Nephron (organoid): ENCODE data around the gene AGK.

Experiments
- H3K27ac Mint-ChIP-seq, 3 experiments: 2 replicates each; pipeline ENCODE4 v1.8.0; 2020; ENCODE audit warnings: mixed read lengths in 3 of 3, mild to moderate bottlenecking in 2 of 3, moderate library complexity in 1 of 3
- H3K27me3 Mint-ChIP-seq: 2 replicates; pipeline ENCODE4 v1.8.0; 2021; ENCODE audit warnings: low read depth, mild to moderate bottlenecking, moderate library complexity, mixed read lengths
- H3K36me3 Mint-ChIP-seq: 2 replicates; pipeline ENCODE4 v1.8.0; 2020; ENCODE audit warnings: low read depth, mixed read lengths
- H3K4me1 Mint-ChIP-seq: 2 replicates; pipeline ENCODE4 v1.8.0; 2020; ENCODE audit warnings: mixed read lengths
- H3K4me3 Mint-ChIP-seq, 3 experiments: 2 replicates each; pipeline ENCODE4 v1.8.0; 2020; ENCODE audit warnings: mild to moderate bottlenecking in 3 of 3, mixed read lengths in 3 of 3, moderate library complexity in 2 of 3
- H3K9me3 Mint-ChIP-seq: 2 replicates; pipeline ENCODE4 v1.8.0; 2020; ENCODE audit warnings: mixed read lengths
- TF ChIP-seq, protein P1 (sequence below), 3 experiments: fragments of 200-600 bp; sonication (generic); IDR thresholded peaks; one replicate each; pipeline ENCODE4 v1.5.0; 2021; ENCODE audit warnings: antibody characterized with exemption in 3 of 3; ENCODE audit not compliant: unreplicated experiment in 3 of 3

Gene AGK

DNA sequence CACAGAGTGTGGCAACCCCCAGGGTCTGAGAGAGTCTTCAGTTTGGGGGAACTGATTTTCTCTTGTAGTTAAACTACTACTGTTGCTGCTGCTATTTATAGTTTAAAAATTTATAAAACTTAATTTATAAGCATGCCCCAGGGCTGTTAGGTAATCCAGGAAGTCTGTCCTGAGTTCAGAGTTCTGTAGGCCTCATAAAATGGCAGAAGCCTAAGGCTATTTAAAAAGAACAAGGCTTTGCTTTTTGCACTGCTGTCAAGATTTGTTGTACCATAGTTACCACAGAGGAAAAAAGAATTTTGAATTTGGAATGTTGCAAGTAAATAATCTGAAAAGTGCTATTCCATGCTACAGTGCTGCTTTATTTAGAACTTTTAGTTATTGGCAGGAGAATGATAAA is 66.1 kb downstream of the AGK start:
- Mint-ChIP-seq H3K27me3 (no peaks in the 10 kb centered on the region), H3K27ac (no peak overlapping the region), H3K4me3 (no peak overlapping the region), H3K4me1 (no peaks in the 10 kb centered on the region), H3K36me3 (peaks cover 34% of the 10 kb centered on the region), H3K9me3 (no peaks in the 10 kb centered on the region)
- TF ChIP-seq, protein P1, sequence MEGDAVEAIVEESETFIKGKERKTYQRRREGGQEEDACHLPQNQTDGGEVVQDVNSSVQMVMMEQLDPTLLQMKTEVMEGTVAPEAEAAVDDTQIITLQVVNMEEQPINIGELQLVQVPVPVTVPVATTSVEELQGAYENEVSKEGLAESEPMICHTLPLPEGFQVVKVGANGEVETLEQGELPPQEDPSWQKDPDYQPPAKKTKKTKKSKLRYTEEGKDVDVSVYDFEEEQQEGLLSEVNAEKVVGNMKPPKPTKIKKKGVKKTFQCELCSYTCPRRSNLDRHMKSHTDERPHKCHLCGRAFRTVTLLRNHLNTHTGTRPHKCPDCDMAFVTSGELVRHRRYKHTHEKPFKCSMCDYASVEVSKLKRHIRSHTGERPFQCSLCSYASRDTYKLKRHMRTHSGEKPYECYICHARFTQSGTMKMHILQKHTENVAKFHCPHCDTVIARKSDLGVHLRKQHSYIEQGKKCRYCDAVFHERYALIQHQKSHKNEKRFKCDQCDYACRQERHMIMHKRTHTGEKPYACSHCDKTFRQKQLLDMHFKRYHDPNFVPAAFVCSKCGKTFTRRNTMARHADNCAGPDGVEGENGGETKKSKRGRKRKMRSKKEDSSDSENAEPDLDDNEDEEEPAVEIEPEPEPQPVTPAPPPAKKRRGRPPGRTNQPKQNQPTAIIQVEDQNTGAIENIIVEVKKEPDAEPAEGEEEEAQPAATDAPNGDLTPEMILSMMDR (IDR thresholded peaks at IDR 0.05; ENCODE audit: unreplicated experiment in 3 of 3): no peak

DNA sequence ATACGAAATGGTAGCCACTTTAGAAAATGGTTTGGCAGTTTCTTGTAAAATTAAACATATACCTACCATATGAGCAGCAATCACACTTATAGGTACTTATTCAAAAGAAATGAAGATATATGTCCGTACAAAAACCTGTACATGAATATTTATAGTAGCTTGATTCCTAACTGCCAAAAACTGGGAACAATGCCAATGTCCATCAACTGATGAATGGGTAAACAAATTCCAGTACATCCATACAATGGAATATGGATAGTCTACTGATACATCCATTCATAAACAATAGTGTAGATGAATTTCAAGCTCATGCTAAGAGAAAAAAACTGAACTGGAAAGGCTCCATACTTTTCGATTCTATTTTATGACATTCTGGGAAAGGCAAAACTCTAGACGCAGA is 68.5 kb downstream of the AGK start:
- Mint-ChIP-seq H3K36me3 (peaks cover 51% of the 10 kb centered on the region), H3K9me3 (peaks cover 5% of the 10 kb centered on the region), H3K27ac (no peak overlapping the region), H3K4me3 (no peak overlapping the region), H3K27me3 (no peaks in the 10 kb centered on the region), H3K4me1 (no peaks in the 10 kb centered on the region)
- TF ChIP-seq, protein P1 (IDR thresholded peaks at IDR 0.05; ENCODE audit: unreplicated experiment in 3 of 3): no peak

DNA sequence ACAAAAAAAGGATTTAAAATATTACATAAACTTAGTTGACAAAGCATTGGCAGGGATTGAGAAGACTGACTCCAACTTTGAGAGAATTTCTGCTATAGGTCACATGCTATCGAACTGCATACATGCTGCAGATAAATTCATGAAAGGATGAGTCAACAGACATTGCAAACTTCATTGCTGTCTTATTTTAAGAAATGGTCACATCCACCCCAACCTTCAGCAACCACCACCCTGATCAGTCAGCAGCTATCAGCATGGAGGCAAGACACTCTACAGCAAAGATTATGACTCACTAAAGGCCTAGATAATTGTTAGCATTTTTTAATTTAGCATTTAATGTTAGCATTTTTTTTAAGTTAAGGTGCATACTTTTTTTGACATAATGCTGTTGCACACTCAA is 73.6 kb downstream of the AGK start:
- TF ChIP-seq, protein P1 (IDR thresholded peaks at IDR 0.05; ENCODE audit: unreplicated experiment in 3 of 3): no peak
- H3K9me3 Mint-ChIP-seq: peaks cover 5% of the 10 kb centered on the region
- H3K4me3 Mint-ChIP-seq: no peak overlapping the region
- H3K27me3 Mint-ChIP-seq: no peaks in the 10 kb centered on the region
- H3K36me3 Mint-ChIP-seq: peaks cover 55% of the 10 kb centered on the region
- no peaks in the 10 kb centered on the region for H3K4me1 Mint-ChIP-seq
- H3K27ac Mint-ChIP-seq: no peak overlapping the region

DNA sequence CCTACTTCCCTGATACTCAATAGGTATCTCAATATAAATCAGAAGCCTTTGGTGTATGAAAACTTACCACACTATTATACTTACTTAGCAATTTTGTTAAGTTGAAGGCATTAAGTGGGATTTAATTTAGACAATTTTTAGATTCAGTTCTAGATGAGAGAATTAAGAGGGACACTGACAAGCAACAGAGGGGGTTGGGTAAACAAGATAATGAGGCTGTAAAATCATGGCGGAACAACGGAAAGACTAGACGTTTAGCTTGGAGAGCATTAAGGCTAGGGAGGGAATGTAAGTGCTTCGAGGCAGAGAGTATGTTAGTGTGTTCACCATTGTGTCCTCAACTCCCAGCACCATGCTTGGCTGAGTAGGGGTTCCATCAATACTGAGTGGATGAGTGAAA is 79.4 kb downstream of the AGK start:
- Mint-ChIP-seq H3K27me3 (no peaks in the 10 kb centered on the region), H3K27ac (no peak overlapping the region), H3K4me3 (no peak overlapping the region), H3K9me3 (no peaks in the 10 kb centered on the region), H3K36me3 (peaks cover 20% of the 10 kb centered on the region), H3K4me1 (no peaks in the 10 kb centered on the region)
- TF ChIP-seq, protein P1 (IDR thresholded peaks at IDR 0.05; ENCODE audit: unreplicated experiment in 3 of 3): no peak

DNA sequence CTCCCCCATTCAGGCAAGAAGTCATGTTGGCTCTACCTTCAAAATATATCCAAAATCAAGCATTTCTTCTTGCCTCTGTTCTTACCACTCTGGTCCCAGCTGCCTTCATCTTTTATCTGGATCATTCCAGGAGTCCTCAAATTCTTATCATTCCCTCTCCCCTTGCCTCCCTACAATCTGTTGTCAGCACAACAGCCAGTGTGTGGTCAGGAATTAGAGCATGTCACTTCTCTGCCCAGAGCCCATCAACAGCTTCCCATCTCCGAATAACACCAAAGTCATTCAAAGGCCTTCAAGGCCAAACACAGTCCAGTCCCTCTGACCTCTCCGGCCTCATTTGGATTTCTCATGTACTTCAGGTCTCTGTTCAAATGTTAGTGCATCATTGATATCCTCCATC is 80.3 kb downstream of the AGK start:
- Mint-ChIP-seq H3K27me3 (no peaks in the 10 kb centered on the region), H3K36me3 (peaks cover 19% of the 10 kb centered on the region), H3K4me1 (no peaks in the 10 kb centered on the region), H3K27ac (no peak overlapping the region), H3K9me3 (no peaks in the 10 kb centered on the region), H3K4me3 (no peak overlapping the region)
- TF ChIP-seq, protein P1 (IDR thresholded peaks at IDR 0.05; ENCODE audit: unreplicated experiment in 3 of 3): no peak

DNA sequence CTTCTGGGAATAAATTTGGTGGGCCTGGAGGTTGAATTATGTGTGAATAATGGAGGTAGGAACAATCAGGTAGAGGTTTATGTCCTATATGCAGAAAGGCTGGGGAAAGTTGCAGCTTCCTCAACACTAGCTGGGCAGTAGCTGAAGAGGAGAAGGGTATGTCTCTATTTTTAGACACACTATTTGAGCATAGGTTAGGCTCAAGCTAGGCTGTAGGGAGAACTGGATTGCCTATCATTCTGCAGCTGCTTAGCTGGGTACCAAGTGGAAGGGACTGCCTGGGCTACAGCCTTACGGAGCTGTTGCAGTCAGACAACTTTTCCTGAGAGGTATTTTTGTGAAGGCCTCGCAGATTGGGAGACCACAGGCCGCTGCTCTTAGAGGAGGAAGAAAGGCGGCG is 82.9 kb downstream of the AGK start:
- no peaks in the 10 kb centered on the region for H3K4me1 Mint-ChIP-seq
- no peaks in the 10 kb centered on the region for H3K27me3 Mint-ChIP-seq
- no peak overlapping the region for H3K27ac Mint-ChIP-seq
- no peak overlapping the region for H3K4me3 Mint-ChIP-seq
- H3K36me3 Mint-ChIP-seq: peaks cover 23% of the 10 kb centered on the region
- H3K9me3 Mint-ChIP-seq: no peaks in the 10 kb centered on the region
- TF ChIP-seq, protein P1 (IDR thresholded peaks at IDR 0.05; ENCODE audit: unreplicated experiment in 3 of 3): no peak
